WTC11 (cell line): Measurements from ENCODE around the gene KLHL26. TPM values are rescaled to one million over a fixed set of nuclear protein-coding genes. Genes with fewer than 3 reads are reported as not detected.
A peak's percentile ranks its signal among the peaks of the same experiment; 100 is the strongest.

Source experiments
- ATAC-seq: fragments of 200-7000 bp; cut with Tn5 transposase; 2 replicates; pipeline ENCODE4 v1.10.0; 2021; ENCODE audit warnings: mild to moderate bottlenecking, moderate library complexity
- CTCF ChIA-PET: fragments of 300-600 bp; sonication (Branson Sonifier 250); formaldehyde crosslinking; loops from one replicate; lab custom pipeline; 2021; ENCODE audit warnings: antibody characterized with exemption; lab: Charles Lee
- POLR2A ChIA-PET: fragments of 350-600 bp; sonication (Branson Sonifier 250); formaldehyde crosslinking; loops from one replicate; lab custom pipeline; 2021; ENCODE audit warnings: antibody characterized with exemption; lab: Charles Lee
- DNase-seq: peaks from one replicate; pipeline ENCODE4 v3.0.0; 2021; ENCODE audit warnings: low spot score
- H3K27ac Mint-ChIP-seq: 2 replicates; pipeline ENCODE4 v1.8.0; 2021; ENCODE audit warnings: mixed read lengths
- H3K27me3 Mint-ChIP-seq: 2 replicates; pipeline ENCODE4 v1.8.0; 2021; ENCODE audit warnings: low read depth, mild to moderate bottlenecking, moderate library complexity, mixed read lengths
- H3K36me3 Mint-ChIP-seq: 2 replicates; pipeline ENCODE4 v1.8.0; 2021; ENCODE audit warnings: mixed read lengths
- H3K4me1 Mint-ChIP-seq: 2 replicates; pipeline ENCODE4 v1.8.0; 2022; ENCODE audit warnings: mixed read lengths
- H3K4me3 Mint-ChIP-seq: 2 replicates; pipeline ENCODE4 v1.8.0; 2021; ENCODE audit warnings: mild to moderate bottlenecking, moderate library complexity, mixed read lengths
- H3K9me3 Mint-ChIP-seq: 2 replicates; pipeline ENCODE4 v1.8.0; 2021; ENCODE audit warnings: mixed read lengths
- E2F5 ChIP-seq: sonication (generic); formaldehyde crosslinking; IDR thresholded peaks from 2 replicates; pipeline ENCODE4 v1.8.1; 2022; ENCODE audit warnings: mild to moderate bottlenecking, moderate library complexity, missing genetic modification reagents
- ETV6 ChIP-seq: sonication (generic); formaldehyde crosslinking; IDR thresholded peaks from 2 replicates; pipeline ENCODE4 v1.8.1; 2022; ENCODE audit warnings: mild to moderate bottlenecking, missing genetic modification reagents
- FOXK1 ChIP-seq: sonication (generic); formaldehyde crosslinking; IDR thresholded peaks from 2 replicates; pipeline ENCODE4 v1.8.0; 2022; ENCODE audit warnings: mild to moderate bottlenecking, moderate library complexity, missing genetic modification reagents
- FOXP1 ChIP-seq: sonication (generic); formaldehyde crosslinking; IDR thresholded peaks from 2 replicates; pipeline ENCODE4 v1.8.0; 2022; ENCODE audit warnings: missing genetic modification reagents, mild to moderate bottlenecking, moderate library complexity, borderline replicate concordance
- FOXP4 ChIP-seq: sonication (generic); formaldehyde crosslinking; IDR thresholded peaks from 2 replicates; pipeline ENCODE4 v1.8.0; 2022; ENCODE audit warnings: mild to moderate bottlenecking, missing genetic modification reagents
- GRHL2 ChIP-seq: fragments of 250-450 bp; sonication (Bioruptor Pico); IDR thresholded peaks from 2 replicates; pipeline ENCODE4 v1.8.0; 2022; ENCODE audit warnings: mild to moderate bottlenecking, moderate library complexity; ENCODE audit not compliant: insufficient replicate concordance, severe bottlenecking
- KAT7 ChIP-seq: sonication (generic); formaldehyde crosslinking; IDR thresholded peaks from 2 replicates; pipeline ENCODE4 v1.8.1; 2023; ENCODE audit warnings: missing genetic modification reagents, mild to moderate bottlenecking, borderline replicate concordance
- NR1H2 ChIP-seq: sonication (generic); formaldehyde crosslinking; IDR thresholded peaks from 2 replicates; pipeline ENCODE4 v1.9.0; 2021; ENCODE audit warnings: mild to moderate bottlenecking, moderate library complexity, missing genetic modification reagents
- RORB ChIP-seq: fragments of 250-450 bp; sonication (Bioruptor Pico); IDR thresholded peaks from 2 replicates; pipeline ENCODE4 v1.9.0; 2021; ENCODE audit warnings: mild to moderate bottlenecking
- SMAD4 ChIP-seq: sonication (generic); formaldehyde crosslinking; IDR thresholded peaks from 2 replicates; pipeline ENCODE4 v1.8.0; 2022; ENCODE audit warnings: mild to moderate bottlenecking, missing genetic modification reagents
- SP1 ChIP-seq: sonication (generic); formaldehyde crosslinking; conservative IDR thresholded peaks from 2 replicates; pipeline ENCODE4 v1.8.1; 2022; ENCODE audit warnings: missing genetic modification reagents
- TP53 ChIP-seq: sonication (generic); formaldehyde crosslinking; IDR thresholded peaks from 2 replicates; pipeline ENCODE4 v1.8.1; 2023; ENCODE audit warnings: mild to moderate bottlenecking, missing genetic modification reagents
- USF2 ChIP-seq: sonication (generic); formaldehyde crosslinking; IDR thresholded peaks from 2 replicates; pipeline ENCODE4 v1.8.1; 2023; ENCODE audit warnings: mild to moderate bottlenecking, missing genetic modification reagents, moderate library complexity
- ZBTB21 ChIP-seq: sonication (generic); formaldehyde crosslinking; IDR thresholded peaks from 2 replicates; pipeline ENCODE4 v1.8.1; 2023; ENCODE audit warnings: mild to moderate bottlenecking, missing genetic modification reagents, borderline replicate concordance
- ZNF281 ChIP-seq: sonication (generic); formaldehyde crosslinking; IDR thresholded peaks from 2 replicates; pipeline ENCODE4 v1.8.0; 2023; ENCODE audit warnings: mild to moderate bottlenecking, missing genetic modification reagents
- ZNF416 ChIP-seq: fragments of 250-450 bp; sonication (Bioruptor Pico); IDR thresholded peaks from 2 replicates; pipeline ENCODE4 v1.9.0; 2021; ENCODE audit warnings: mild to moderate bottlenecking, inconsistent platforms
- ZNF671 ChIP-seq: fragments of 250-450 bp; sonication (Bioruptor Pico); IDR thresholded peaks from 2 replicates; pipeline ENCODE4 v1.8.0; 2021; ENCODE audit warnings: mild to moderate bottlenecking
- total RNA-seq: library from RNA; stranded (reverse); gene quantifications from 3 replicates; pipeline ENCODE4 v1.2.3, GENCODE V29; 2021
- TF ChIP-seq, protein P1 (sequence below): sonication (generic); formaldehyde crosslinking; IDR thresholded peaks from 2 replicates; pipeline ENCODE4 v1.8.0; 2023; ENCODE audit warnings: missing genetic modification reagents, mild to moderate bottlenecking, borderline replicate concordance
- TF ChIP-seq, protein P2 (sequence below): fragments of 250-450 bp; sonication (Bioruptor Pico); IDR thresholded peaks from 2 replicates; pipeline ENCODE4 v1.9.0; 2021; ENCODE audit warnings: mild to moderate bottlenecking, borderline replicate concordance

Gene KLHL26
- total RNA-seq, 1 experiment from 2014 or later: 13.1 TPM

DNA sequence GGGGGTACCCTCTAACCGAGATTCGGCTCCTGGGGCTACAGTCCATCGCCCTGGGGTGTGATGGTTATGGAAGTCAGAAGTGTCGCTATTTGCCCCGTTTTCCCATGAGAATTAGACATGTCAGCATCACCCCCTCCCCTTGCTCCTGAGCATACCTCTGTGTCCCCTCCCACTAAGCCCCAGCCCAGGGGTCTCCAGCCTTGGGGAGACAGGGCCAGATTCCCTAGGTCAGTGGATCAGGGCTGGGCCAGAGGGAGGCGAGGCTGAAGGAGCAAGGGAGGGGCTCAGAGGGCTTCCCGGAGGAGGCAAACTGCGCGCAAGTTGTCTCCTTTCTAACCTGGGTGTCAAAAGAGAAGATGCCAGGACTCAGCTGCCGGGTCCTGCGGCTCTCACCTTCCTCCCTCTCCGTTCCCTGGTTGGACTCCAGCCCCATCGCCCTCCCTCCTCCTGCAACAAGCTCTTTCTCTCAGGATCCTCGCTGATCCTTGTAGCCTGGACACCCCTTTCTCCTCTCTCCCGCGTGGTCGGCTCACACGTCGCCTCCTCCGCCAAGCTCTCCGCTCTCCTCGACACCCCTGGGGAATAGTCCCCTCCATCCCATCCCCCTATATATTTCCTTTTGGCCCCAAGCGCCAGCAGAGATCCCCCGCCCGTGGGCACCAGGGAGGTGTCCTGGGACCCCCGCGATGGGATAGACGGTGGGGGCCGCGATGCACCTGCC is 24.6 kb upstream of the KLHL26 start:
- peaks cover 82% of the 10 kb centered on the region for H3K27me3 Mint-ChIP-seq
- TF ChIP-seq, protein P1, sequence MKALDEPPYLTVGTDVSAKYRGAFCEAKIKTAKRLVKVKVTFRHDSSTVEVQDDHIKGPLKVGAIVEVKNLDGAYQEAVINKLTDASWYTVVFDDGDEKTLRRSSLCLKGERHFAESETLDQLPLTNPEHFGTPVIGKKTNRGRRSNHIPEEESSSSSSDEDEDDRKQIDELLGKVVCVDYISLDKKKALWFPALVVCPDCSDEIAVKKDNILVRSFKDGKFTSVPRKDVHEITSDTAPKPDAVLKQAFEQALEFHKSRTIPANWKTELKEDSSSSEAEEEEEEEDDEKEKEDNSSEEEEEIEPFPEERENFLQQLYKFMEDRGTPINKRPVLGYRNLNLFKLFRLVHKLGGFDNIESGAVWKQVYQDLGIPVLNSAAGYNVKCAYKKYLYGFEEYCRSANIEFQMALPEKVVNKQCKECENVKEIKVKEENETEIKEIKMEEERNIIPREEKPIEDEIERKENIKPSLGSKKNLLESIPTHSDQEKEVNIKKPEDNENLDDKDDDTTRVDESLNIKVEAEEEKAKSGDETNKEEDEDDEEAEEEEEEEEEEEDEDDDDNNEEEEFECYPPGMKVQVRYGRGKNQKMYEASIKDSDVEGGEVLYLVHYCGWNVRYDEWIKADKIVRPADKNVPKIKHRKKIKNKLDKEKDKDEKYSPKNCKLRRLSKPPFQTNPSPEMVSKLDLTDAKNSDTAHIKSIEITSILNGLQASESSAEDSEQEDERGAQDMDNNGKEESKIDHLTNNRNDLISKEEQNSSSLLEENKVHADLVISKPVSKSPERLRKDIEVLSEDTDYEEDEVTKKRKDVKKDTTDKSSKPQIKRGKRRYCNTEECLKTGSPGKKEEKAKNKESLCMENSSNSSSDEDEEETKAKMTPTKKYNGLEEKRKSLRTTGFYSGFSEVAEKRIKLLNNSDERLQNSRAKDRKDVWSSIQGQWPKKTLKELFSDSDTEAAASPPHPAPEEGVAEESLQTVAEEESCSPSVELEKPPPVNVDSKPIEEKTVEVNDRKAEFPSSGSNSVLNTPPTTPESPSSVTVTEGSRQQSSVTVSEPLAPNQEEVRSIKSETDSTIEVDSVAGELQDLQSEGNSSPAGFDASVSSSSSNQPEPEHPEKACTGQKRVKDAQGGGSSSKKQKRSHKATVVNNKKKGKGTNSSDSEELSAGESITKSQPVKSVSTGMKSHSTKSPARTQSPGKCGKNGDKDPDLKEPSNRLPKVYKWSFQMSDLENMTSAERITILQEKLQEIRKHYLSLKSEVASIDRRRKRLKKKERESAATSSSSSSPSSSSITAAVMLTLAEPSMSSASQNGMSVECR (CRISPR knock-in tag): no peak
- TF ChIP-seq TP53 (no peak), SMAD4 (no peak), ETV6 (CRISPR knock-in tag) (no peak), ZNF281 (CRISPR knock-in tag) (no peak), GRHL2 (CRISPR knock-in tag) (no peak), E2F5 (CRISPR knock-in tag) (no peak), ZNF416 (no peak), NR1H2 (CRISPR knock-in tag) (no peak), RORB (CRISPR knock-in tag) (no peak), USF2 (no peak), FOXP4 (CRISPR knock-in tag) (no peak), ZNF671 (CRISPR knock-in tag) (no peak), SP1 (no peak; the same call in 1 of the 2 replicates), FOXP1 (no peak; the same call in 1 of the 2 replicates), FOXK1 (CRISPR knock-in tag) (no peak), ZBTB21 (CRISPR knock-in tag) (no peak), KAT7 (CRISPR knock-in tag) (no peak)
- TF ChIP-seq, protein P2, sequence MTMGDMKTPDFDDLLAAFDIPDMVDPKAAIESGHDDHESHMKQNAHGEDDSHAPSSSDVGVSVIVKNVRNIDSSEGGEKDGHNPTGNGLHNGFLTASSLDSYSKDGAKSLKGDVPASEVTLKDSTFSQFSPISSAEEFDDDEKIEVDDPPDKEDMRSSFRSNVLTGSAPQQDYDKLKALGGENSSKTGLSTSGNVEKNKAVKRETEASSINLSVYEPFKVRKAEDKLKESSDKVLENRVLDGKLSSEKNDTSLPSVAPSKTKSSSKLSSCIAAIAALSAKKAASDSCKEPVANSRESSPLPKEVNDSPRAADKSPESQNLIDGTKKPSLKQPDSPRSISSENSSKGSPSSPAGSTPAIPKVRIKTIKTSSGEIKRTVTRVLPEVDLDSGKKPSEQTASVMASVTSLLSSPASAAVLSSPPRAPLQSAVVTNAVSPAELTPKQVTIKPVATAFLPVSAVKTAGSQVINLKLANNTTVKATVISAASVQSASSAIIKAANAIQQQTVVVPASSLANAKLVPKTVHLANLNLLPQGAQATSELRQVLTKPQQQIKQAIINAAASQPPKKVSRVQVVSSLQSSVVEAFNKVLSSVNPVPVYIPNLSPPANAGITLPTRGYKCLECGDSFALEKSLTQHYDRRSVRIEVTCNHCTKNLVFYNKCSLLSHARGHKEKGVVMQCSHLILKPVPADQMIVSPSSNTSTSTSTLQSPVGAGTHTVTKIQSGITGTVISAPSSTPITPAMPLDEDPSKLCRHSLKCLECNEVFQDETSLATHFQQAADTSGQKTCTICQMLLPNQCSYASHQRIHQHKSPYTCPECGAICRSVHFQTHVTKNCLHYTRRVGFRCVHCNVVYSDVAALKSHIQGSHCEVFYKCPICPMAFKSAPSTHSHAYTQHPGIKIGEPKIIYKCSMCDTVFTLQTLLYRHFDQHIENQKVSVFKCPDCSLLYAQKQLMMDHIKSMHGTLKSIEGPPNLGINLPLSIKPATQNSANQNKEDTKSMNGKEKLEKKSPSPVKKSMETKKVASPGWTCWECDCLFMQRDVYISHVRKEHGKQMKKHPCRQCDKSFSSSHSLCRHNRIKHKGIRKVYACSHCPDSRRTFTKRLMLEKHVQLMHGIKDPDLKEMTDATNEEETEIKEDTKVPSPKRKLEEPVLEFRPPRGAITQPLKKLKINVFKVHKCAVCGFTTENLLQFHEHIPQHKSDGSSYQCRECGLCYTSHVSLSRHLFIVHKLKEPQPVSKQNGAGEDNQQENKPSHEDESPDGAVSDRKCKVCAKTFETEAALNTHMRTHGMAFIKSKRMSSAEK (CRISPR knock-in tag): no peak
- POLR2A ChIA-PET: interaction anchor here (0.7 to 2.4 kb wide), 3 partner anchors 9 to 23 kb away, joined by 4 to 8 read pairs (median 7); no protein-coding TSS in a partner anchor
- peak overlapping the region; percentile 80 for H3K4me3 Mint-ChIP-seq
- CTCF ChIA-PET: interaction anchor here (0.7 to 3.4 kb wide), 11 partner anchors 12 to 235 kb away, joined by 3 to 14 read pairs (median 4); no protein-coding TSS in a partner anchor
- H3K9me3 Mint-ChIP-seq: peaks cover under 1% of the 10 kb centered on the region; the same call in 1 of the 2 replicates
- H3K36me3 Mint-ChIP-seq: no peaks in the 10 kb centered on the region; the same call in 1 of the 2 replicates
- peak; percentile 7 for ATAC-seq
- no peak for DNase-seq
- H3K27ac Mint-ChIP-seq: no peak overlapping the region
- peaks cover 40% of the 10 kb centered on the region for H3K4me1 Mint-ChIP-seq
